Measurements from ENCODE around the gene HOMER2. TPM values are rescaled to one million over a fixed set of nuclear protein-coding genes. Genes with fewer than 3 reads are reported as not detected.

The HOMER2 gene
- total and polyA plus RNA-seq, 2 experiments from 2014 or later = 10.8 to 23.9 TPM

GRCh38 chr15:82870727-82871320 lies 81.7 kb downstream of the HOMER2 start:
- Mint-ChIP-seq H3K4me3 (no peak overlapping the region), H3K27me3 (ENCODE audit: insufficient read depth, low read depth, poor library complexity) (peaks cover 1% of the 10 kb centered on the region), H3K4me1 (peaks cover 13% of the 10 kb centered on the region; the same call in 2 of the 3 replicates), H3K36me3 (ENCODE audit: low read depth) (no peaks in the 10 kb centered on the region; the same call in 2 of the 3 replicates), H3K9me3 (no peaks in the 10 kb centered on the region; the same call in 2 of the 3 replicates), H3K27ac (no peak overlapping the region)
- Histone ChIP-seq H3K9me2 (ENCODE audit: insufficient read depth) (no peaks in the 10 kb centered on the region), H3K27ac (ENCODE audit: low read depth) (no peak overlapping the region), H3K36me3 (ENCODE audit: insufficient read depth) (no peaks in the 10 kb centered on the region), H3K4me1 (ENCODE audit: insufficient read depth) (peaks cover 10% of the 10 kb centered on the region), H3F3A (replicated peaks; ENCODE audit: low read depth) (no peaks in the 10 kb centered on the region), H4K20me1 (replicated peaks; ENCODE audit: insufficient read depth) (no peaks in the 10 kb centered on the region), H3K4me2 (no peak overlapping the region), H3K4me3 (no peak overlapping the region), H2AFZ (no peak overlapping the region), H3K79me2 (replicated peaks; ENCODE audit: insufficient read depth) (no peaks in the 10 kb centered on the region), H3K27me3 (ENCODE audit: insufficient read depth) (no peaks in the 10 kb centered on the region)
- TF ChIP-seq CTCF (conservative IDR thresholded peaks at IDR 0.05; ENCODE audit: low read depth in 2 of 2) (no peak), NANOG (IDR thresholded peaks at IDR 0.05; ENCODE audit: borderline replicate concordance) (no peak), EZH2 (IDR thresholded peaks at IDR 0.05; ENCODE audit: low read depth, unreplicated experiment) (no peak), ETS1 (IDR thresholded peaks at IDR 0.05) (no peak), ZNF462 (CRISPR knock-in tag; IDR thresholded peaks at IDR 0.05) (no peak), JUNB (IDR thresholded peaks at IDR 0.05; ENCODE audit: unreplicated experiment) (no peak), EZH2phosphoT487 (IDR thresholded peaks at IDR 0.05; ENCODE audit: unreplicated experiment) (no peak), ZNF331 (CRISPR knock-in tag; IDR thresholded peaks at IDR 0.05; ENCODE audit: low read depth) (no peak), STAT1 (IDR thresholded peaks at IDR 0.05; ENCODE audit: unreplicated experiment) (no peak), ZNF114 (CRISPR knock-in tag; IDR thresholded peaks at IDR 0.05) (no peak), CREB1 (CRISPR knock-in tag; IDR thresholded peaks at IDR 0.05; ENCODE audit: low read depth) (no peak), POLR2AphosphoS5 (IDR thresholded peaks at IDR 0.05; ENCODE audit: low read depth) (no peak), REST (IDR thresholded peaks at IDR 0.05; ENCODE audit: unreplicated experiment) (no peak)
- DNase-seq (ENCODE audit: low spot score) (no peak), ATAC-seq (no peak)

Measured in GM23338 (cell line).